Measurements from ENCODE around the gene PLPPR5.
A peak's percentile ranks its signal among the peaks of the same experiment; 100 is the strongest.

PLPPR5 gene

GRCh38 chr1:98967122-98967521 lies 37.5 kb downstream of the PLPPR5 start:
- DNase-seq = no peak

GRCh38 chr1:98965394-98965793 lies 39.3 kb downstream of the PLPPR5 start:
- no peak for DNase-seq

- no peak for DNase-seq
These were observed 40.5 kb downstream of the PLPPR5 start for GRCh38 chr1:98964198-98964597.

DNA sequence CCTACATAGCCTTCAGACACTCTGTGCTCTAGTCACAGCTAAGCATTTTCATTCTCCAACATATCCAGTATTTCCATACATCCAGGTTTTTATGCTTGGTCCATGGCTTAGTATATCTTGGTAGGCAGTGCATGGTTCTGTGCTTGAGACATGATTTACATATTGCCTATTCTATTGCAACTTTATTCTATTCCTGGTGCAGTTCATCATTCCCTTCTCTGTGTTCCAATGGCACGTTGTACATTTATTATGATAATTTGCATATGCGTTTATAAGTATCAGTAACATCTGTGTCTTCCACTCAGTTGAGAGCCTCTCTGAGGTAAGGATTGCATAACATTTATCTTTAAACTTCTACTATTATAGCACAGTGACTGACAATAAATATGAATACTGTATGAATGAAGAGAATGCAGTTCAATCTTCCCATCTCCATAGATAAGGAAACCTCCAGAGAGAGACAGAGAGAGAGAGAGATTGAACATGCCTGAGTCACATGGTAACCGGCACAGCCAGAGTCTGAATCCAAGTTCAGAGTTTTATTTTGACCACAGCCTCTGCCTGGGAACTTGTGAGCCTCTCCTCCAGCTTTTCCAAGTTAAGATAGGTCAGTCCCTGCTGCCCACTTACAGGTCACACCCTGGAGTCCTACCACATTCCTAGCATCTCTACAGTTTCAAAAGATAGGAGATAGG lies 41.5 kb downstream of the PLPPR5 start:
- no peak for DNase-seq

DNA sequence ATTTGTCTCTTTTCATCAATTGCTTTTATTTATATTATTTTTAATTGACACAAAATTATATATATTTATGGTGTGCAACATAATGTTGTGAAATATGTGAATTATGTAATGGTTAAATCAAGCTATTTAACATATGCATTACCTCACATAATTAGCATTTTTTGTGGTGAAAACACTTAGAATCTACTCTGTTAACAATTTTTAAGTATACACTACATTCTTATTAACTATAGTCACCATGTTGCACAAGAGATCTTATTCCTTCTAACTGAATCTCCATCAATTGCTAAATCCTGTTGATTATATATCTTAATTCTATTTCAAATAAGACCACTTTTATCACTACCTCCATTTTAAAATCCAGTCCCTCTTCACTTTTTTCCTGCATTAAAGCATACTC lies 42.5 kb downstream of the PLPPR5 start:
- no peak for DNase-seq

GRCh38 chr1:98949621-98950020 lies 55.0 kb downstream of the PLPPR5 start:
- no peak for DNase-seq

DNA sequence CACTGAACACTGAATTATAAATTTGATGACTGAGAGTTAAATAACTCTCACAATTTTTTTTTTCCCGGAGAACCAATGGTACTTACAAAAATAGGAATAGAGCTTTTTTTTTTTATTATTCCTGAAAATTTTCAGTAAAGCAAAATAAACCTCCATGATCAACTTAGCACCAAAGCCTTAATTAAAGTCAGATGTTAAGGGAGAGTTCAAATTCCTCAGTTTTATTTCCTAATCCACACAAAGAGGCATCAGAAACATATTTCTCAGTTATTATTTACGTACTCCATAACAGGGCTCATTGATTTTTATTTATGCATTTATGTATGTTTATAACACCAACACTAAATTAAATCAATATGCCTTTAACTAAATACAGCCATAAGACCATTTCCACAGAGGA lies 55.5 kb downstream of the PLPPR5 start:
- DNase-seq = no peak

- no peak for DNase-seq
These were observed 57.6 kb downstream of the PLPPR5 start for GRCh38 chr1:98947071-98947470.

DNA sequence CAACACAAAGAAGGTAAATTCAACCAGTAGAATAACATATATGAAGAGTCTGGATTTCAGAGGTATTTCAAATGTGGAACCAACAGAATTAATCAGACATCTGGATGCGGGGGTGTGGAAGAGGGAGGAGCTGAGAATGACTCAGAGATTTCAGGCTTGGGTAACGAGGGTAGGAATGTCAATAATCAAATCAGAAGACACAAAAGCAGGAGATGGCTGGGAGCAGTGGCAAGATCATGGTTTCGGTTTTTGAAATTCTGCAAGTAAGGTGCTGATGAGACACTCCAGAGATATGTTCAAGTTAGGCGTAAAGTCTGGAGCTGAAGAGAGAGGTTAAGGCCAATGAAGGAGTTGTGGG lies 64.0 kb downstream of the PLPPR5 start:
- DNase-seq = no peak

- DNase-seq = no peak
These were observed 64.5 kb downstream of the PLPPR5 start for GRCh38 chr1:98940069-98940721.

GRCh38 chr1:98939471-98939870 lies 65.2 kb downstream of the PLPPR5 start:
- no peak for DNase-seq

DNA sequence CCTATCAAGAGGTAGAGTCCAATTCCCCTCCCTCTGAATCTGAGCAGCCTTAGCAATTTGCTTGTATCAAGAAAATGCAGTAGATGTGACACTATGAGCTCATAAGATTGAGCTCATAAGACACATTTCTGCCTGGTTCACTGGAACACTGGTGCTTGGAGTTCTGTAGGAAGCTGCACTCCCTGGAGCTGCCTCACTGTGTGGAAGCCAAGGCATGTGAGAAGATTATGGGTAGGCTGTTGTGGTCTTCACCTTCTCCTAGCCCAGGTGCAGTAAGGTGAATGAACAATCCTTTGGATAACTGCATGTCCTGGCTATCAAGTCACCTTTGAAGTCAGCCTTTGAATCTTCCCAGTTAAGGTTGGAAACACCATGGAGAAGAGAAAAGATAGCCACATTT lies 67.3 kb downstream of the PLPPR5 start:
- no peak for DNase-seq

- no peak for DNase-seq
These were observed 72.5 kb downstream of the PLPPR5 start for GRCh38 chr1:98932184-98932583.

GRCh38 chr1:98931128-98931835 lies 73.4 kb downstream of the PLPPR5 start:
- DNase-seq = no peak

GRCh38 chr1:98929437-98929836 lies 75.2 kb downstream of the PLPPR5 start:
- no peak for DNase-seq

DNA sequence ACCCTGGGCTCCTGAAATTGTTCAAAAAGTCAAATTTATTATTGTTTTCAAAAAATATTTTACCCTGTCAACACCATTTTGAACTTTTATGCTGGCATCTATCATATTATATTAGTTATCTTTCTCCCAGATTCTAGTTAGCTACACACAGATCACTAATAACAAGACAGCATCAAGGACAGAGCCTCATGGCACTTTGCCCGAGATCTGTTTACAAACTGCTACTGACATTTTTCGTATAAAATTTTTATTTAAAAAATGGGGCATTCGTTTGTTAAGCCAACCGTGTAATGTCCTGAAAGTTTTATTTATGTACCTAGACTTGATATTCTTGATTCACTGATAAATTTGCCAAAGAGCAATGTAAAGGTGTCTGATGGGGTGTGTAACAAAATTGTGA lies 78.1 kb downstream of the PLPPR5 start:
- DNase-seq = no peak

- no peak for DNase-seq
These were observed 79.7 kb downstream of the PLPPR5 start for GRCh38 chr1:98924977-98925376.

- DNase-seq = no peak
These were observed 81.0 kb downstream of the PLPPR5 start for GRCh38 chr1:98923667-98924066.

GRCh38 chr1:98921817-98922216 lies 82.8 kb downstream of the PLPPR5 start:
- no peak for DNase-seq

DNA sequence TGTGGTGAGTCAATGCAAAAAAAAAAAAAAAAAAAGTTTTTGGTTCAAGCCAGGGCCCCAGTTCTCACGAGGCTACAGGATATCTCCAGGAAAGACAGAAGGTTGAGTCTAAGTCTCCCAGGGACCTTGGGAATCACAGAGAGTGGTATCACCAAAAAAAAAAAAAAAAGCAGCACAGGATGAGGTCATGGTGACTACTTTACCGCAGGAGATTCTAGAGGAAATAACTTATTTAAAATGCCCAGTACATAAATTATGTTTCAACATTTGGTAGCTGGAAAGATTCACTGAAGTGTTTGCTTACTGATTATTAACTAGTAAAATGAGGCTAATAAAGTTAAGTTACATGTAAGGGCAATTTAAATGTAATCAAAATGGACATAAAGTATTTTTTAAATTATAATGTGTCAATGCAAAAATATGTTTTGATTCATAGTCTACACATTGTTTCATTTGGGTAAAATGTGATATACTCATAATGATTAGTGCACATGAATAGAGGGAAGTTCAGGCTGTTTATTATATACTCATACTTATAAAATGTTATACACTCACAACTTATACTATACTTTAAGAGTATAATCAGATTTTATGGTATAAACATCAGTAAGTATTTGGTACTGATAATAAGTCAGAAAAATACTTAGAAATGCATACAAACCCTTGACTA lies 84.1 kb downstream of the PLPPR5 start:
- no peak for DNase-seq

DNA sequence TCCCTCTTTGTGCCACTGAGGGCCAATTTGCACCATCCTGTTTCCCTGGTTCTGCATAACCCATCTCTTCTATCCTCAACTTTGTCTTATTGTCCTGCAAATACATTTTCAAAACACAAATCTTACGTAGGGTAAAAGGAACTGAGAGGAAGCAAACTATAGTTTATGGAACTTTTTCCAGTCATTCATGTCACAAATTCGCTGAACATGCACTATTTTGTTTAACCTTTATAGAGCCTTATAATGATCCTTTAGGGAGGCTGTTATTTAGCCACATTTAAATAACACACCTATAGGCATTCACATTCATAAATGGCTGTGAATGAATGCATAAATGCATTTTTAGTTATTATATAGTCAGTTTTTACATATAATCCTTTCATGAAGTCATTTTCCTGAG lies 85.0 kb downstream of the PLPPR5 start:
- no peak for DNase-seq

- no peak for DNase-seq
These were observed 85.5 kb downstream of the PLPPR5 start for GRCh38 chr1:98919211-98919610.

DNA sequence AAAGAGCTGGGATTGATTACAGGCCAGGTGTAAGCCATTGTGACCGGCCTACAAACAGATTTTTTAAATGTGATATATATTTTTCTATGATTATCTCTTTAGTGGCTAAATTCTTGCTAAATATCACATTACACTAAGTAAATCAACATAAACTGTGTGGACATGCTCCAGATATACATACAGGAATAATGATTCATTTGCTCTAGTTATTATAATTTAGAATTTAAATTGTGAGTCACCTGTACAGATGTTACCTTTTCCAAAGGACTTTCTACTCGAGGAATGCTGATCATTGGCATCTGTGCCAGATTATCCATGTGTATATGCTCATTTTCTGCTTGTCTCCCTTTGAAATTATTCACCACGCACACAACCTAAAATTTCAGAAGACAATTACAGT lies 90.1 kb downstream of the PLPPR5 start:
- DNase-seq = no peak

- DNase-seq = peak; percentile 23
These were observed 93.8 kb downstream of the PLPPR5 start for GRCh38 chr1:98910827-98911226.
